ENCODE measurements around the gene FLT3.
"Not testable (repeated sequence)": the region's sequence is repeated elsewhere in the genome, so short reads cannot be mapped to it uniquely, and the experiment has no call there.

FLT3 gene

GRCh38 chr13:28099396-28100149, 803 bp downstream of the FLT3 start:
- no peak for DNase-seq (ENCODE audit: low spot score)

- no peak for DNase-seq (ENCODE audit: low spot score)
These were observed 2.9 kb downstream of the FLT3 start for GRCh38 chr13:28097503-28097902.

GRCh38 chr13:28094306-28094705, 6.1 kb downstream of the FLT3 start:
- DNase-seq (ENCODE audit: low spot score), result no peak

DNA sequence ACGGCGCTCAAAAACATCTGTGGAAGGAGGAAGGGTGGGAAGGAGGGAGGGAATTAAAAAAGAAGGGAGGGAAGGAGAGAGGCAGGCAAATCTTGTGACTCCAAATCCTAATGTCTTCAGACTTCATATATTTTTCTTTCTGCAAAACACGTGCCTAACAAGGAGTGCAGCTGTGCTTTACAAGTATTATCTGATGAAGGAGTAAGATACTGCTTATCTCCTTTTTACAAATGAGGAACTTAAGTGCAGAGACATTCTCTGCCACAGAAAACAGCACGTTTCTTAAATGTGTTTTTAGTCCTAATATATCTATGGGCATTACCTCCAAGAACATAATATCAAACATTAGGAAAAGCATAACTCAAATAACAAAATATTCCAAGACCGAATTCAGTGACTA, 6.5 kb downstream of the FLT3 start:
- DNase-seq (ENCODE audit: low spot score), result no peak

- no peak for DNase-seq (ENCODE audit: low spot score)
These were observed 7.9 kb downstream of the FLT3 start for GRCh38 chr13:28092431-28092830.

- no peak for DNase-seq (ENCODE audit: low spot score)
These were observed 11.3 kb downstream of the FLT3 start for GRCh38 chr13:28089065-28089464.

- DNase-seq (ENCODE audit: low spot score), result not testable (repeated sequence)
These were observed 22.6 kb downstream of the FLT3 start for GRCh38 chr13:28077820-28078219.

DNA sequence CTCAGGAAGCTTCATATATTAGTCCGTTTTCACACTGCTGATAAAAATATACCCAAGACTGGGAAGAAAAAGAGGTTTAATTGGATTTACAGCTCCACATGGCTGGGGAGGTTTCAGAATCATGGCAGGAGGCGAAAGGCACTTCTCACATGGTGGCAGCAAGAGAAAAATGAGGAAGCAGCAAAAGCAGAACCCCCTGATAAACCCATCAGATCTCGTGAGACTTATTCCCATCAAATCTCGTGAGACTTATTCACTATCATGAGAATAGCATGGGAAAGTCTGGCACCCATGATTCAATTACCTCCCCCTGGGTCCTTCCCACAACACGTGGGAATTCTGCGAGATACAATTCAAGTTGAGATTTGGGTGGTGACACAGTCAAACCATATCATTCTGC, 23.1 kb downstream of the FLT3 start:
- DNase-seq (ENCODE audit: low spot score), result no peak

DNA sequence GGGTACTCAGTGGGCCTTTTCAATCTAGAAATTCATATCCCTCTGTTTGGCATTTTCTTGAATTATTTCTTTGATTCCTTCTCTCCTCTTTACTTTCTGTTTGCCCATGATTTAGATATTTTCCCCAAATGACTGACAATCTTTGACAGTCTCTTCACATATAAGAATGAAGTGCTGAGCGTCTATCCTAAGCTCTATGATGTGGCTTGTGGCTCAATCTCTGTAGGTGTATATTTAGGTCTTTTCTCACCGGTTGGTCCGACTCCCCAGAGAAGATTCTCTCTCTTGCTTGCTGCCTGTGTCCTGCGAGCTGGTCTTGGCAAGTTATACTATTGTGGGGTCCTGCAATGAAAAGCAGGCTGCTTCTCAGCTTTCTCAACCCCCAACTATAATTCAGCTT, 29.0 kb downstream of the FLT3 start:
- no peak for DNase-seq (ENCODE audit: low spot score)

DNA sequence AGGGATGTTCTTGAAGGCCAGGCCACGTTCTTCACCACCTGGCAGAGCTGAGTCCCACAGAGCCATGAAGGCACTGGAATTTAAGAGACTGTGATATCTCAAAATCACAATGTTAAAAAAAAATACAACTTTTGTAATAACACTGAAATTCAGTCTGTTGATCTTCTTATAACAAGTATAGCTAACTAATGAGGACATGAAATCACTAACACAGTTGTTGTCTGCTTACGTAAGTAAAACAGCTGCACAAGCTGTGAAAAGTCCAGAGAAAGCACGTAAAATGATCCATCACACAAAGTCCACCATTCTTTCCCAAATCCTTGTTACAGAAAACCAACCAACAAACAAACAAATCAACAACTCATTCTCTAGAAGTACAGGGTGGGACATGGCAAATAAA, 32.9 kb downstream of the FLT3 start:
- DNase-seq (ENCODE audit: low spot score), result no peak

DNA sequence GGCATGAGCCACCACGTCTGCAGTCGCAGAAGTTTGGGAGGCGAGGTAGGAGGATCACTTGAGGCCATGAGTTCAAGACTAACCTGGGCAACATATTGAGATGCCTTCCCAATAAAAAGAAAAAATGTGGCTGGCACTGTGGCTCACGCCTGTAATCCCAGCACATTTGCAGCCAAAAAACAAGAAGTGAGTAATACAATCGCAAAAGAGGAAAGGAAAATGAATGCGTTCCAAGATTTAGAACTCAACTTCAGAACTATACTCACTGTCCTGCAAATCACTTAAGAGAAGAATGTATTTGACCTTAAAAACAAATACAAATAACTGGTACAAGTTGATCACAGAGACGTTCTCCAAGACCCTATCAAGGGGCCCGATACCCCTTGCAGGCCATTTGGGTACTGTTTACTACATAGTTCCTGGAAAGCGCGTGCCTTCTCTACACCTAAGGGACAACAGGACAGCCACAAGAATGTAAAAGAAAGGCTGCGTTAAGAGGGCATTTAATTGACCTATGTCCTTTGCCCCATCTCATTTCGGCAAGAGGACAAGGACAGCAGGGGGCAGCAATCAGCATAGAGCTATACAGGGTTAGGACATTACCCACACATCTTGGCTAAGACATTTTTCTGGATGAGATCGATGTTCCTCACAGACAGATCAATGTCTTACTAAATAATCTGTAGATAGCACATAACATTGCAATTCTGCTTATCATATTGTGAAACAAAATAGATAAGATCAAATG, 41.3 kb downstream of the FLT3 start:
- peak; percentile 22 for DNase-seq (ENCODE audit: low spot score)

GRCh38 chr13:28056970-28057712, 43.2 kb downstream of the FLT3 start:
- no peak for DNase-seq (ENCODE audit: low spot score)

DNA sequence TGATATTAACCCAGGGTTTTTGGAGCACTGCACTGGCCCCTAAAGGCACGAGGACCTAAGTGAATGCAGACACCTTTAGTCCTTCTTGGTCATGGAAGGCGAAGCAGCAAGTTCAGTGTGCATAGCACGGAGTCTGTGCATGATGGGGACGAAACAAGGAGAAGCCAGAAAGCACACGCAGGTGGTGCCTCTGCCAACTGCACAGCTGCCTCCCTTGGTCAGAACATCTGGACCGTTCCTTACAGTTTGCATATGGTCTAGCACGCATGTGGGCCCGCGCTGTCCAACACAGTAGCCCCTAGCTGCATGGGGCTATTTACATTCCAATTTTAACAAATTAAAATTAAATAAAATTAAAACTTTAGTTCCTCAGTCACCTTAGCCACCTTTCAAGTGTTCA, 44.0 kb downstream of the FLT3 start:
- DNase-seq (ENCODE audit: low spot score), result no peak

DNA sequence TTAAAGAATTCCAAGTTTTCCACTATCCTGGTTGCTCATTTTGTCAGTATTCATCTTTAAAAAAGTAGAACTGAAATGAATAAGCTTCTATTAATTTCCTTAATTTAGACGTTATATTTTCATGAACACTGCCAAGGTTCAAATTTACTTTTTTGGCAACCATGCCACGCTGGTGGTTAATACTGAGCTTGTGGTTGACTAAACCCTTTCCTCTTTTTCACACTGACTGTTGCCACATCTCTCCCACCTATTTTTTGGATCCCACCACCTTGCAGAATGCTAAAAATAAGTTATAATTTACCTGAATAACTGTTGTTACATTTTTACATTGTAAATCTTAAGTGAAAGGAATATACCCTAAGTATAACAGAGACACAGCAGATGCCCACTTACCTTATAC, 45.0 kb downstream of the FLT3 start:
- no peak for DNase-seq (ENCODE audit: low spot score)

- no peak for DNase-seq (ENCODE audit: low spot score)
These were observed 47.4 kb downstream of the FLT3 start for GRCh38 chr13:28052945-28053344.

DNA sequence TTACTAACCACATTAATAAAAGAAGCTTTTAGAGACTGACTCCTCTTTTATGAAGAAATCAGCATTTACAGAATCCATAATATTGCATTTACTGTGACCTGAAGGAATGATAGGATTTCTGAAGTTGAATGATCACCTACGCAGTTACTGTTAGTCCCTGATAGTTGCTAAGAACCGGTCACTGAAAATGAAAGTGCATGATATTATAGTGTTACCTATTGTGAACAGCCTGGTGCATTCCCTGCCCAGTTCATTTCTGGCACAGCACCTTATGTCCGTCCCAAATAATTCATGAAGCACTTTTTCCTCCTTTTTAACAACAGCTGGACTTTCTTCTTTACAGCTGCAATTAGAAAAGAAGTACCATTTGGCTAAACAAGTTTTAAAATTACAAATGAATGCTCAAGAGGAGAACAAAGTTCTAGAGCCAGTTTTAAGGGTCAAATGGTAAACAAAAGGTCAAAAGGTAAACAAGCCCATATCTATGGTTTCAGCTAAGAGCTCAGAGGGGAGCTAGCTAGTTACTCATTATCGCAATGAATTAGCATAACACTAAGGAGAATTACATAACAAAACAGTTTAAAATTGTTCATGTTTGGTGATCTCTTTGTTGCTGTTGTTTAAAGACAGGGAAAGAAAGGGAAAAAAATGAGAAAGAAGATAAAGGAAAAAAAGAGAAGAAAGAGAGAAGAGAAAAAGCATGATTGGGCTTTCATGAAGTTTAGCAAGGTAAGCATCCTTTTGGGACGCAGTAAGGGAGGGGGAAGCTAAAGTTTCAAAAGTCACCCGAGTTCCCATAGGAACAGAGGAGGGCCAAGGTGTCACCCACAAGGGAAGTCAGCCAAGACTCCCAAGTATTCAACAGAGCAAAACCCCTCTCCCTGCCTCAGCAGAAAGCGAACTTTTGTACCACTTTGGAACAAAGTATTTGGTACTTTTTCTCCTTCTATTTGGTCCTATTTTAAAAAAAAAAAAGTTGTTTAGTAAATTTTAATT, 50.2 kb downstream of the FLT3 start:
- DNase-seq (ENCODE audit: low spot score), result no peak

- no peak for DNase-seq (ENCODE audit: low spot score)
These were observed 51.2 kb downstream of the FLT3 start for GRCh38 chr13:28049215-28049614.

DNA sequence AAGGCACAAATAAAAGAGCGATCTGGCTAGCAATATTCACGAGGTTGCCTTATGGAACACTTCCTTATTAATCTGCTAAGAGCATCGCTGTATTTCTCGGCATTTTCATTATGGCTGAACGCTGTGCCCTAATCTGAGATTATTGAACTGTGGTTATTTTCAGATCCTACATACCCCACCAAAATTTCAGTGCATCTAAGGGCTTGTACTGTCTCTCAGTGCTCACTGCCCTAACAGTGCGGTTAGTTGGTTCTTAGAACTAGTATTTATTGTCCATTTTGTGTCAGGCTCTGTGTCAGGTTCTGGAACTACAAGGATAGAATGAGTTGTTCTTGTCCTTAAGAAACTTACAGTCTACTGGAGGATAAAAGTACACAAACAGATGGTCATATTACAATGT, 51.6 kb downstream of the FLT3 start:
- no peak for DNase-seq (ENCODE audit: low spot score)

DNA sequence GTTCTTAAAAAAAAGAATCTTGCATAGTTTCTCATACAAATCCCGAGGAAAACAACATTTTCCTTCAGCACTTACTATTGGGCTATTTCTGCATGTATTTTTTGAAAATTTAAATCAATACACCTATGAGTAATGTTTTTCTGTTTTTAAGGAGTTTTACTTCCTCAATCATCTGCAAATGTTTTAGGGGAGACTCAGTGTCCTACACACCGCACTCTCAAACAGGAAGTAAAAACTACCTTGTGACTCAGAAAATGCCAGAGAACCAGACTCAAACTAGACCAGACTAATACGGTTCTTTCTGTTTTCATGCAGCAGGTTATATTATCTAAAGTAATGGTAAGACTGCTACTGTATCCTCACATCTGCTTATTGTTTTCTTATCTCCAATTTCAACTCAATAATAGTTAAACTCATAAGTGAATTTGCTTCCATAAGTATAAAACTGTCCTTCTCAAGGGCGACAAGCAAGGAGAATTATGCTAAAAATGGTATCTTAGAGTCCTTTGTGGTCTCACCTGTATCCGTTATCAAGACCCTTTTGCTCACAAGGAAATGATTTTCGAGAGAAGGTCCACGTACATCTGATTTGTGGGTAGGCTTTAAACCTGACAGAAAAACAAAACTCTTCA, 52.5 kb downstream of the FLT3 start:
- DNase-seq (ENCODE audit: low spot score), result peak; percentile 27

DNA sequence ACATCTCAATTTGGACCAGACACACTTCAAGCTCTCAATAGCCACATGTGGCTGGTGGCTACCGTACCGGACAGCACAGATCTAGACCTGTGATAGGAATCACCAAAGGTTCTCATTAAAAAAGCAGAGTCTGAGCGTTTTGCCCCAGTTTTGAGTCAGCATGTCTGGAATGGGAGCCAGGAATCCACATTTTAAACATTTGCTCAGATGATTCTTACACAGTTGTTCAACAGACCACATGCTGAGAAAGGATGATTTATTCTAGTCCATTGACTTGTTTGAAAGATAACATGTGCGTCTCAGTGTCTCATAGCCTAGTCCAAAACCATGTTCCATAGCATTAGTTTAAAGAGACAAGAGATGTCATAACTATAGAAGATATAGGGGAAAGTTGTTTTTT, 53.4 kb downstream of the FLT3 start:
- no peak for DNase-seq (ENCODE audit: low spot score)

- no peak for DNase-seq (ENCODE audit: low spot score)
These were observed 54.5 kb downstream of the FLT3 start for GRCh38 chr13:28045861-28046260.
